Kidney (tissue), 14 donors: ENCODE measurements around the gene NLRP1. TPM values are rescaled to one million over a fixed set of nuclear protein-coding genes. Genes with fewer than 3 reads are reported as not detected.

Source experiments
- DNase-seq, 5 donors: peaks; one replicate each; pipeline ENCODE4 v3.0.0-alpha.2; 2013 to 2020
- FAIRE-seq: peaks from 2 replicates; lab custom pipeline; 2012; peaks lifted over from hg19 to GRCh38; lab: Jason Lieb, UNC
- H3K27ac ChIP-seq, 2 donors: one replicate each; pipeline ENCODE4 v1.7.0; 2013; ENCODE audit warnings: low read depth in 2 of 2, low read length in 2 of 2, inconsistent platforms in 1 of 2
- H3K27me3 ChIP-seq: one replicate; pipeline ENCODE4 v1.7.1; 2013; ENCODE audit warnings: low read length, inconsistent platforms; ENCODE audit not compliant: control insufficient read depth, insufficient read depth
- H3K36me3 ChIP-seq, 3 donors: one replicate each; pipeline versions ENCODE4 v1.7.0 to v1.7.1; 2013; ENCODE audit warnings: low read length in 3 of 3, control low read depth in 1 of 3, inconsistent platforms in 1 of 3; ENCODE audit not compliant: insufficient read depth in 3 of 3, control insufficient read depth in 2 of 3
- H3K4me1 ChIP-seq, 3 donors: one replicate each; pipeline versions ENCODE4 v1.7.0 to v1.7.1; 2013; ENCODE audit warnings: low read length in 3 of 3, inconsistent platforms in 1 of 3, low read depth in 1 of 3; ENCODE audit not compliant: control insufficient read depth in 2 of 3, insufficient read depth in 2 of 3
- H3K4me3 ChIP-seq, 3 donors: one replicate each; pipeline versions ENCODE4 v1.7.0 to v1.8.1; 2013; ENCODE audit warnings: low read length in 3 of 3, control low read depth in 1 of 3, inconsistent platforms in 1 of 3
- H3K9ac ChIP-seq, 3 donors: one replicate each; pipeline versions ENCODE4 v1.7.0 to v1.7.1; 2013; ENCODE audit warnings: low read length in 3 of 3, control low read depth in 1 of 3, inconsistent platforms in 1 of 3
- H3K9me3 ChIP-seq, 3 donors: one replicate each; pipeline versions ENCODE4 v1.7.0 to v1.7.1; 2013; ENCODE audit warnings: low read length in 3 of 3, control low read depth in 1 of 3, inconsistent platforms in 1 of 3; ENCODE audit not compliant: control insufficient read depth in 2 of 3, insufficient read depth in 1 of 3
- intact Hi-C: fragments of 100-400 bp; cut with DNase I; formaldehyde crosslinking; loops from one replicate; pipeline ENCODE4 v1.11.1; 2022
- polyA plus RNA-seq: library from polyadenylated mRNA; stranded (reverse); fragments of 350-450 nt; fragmentation: Illumina TruSeq; extraction: RNeasy Lipid Tissue Mini Kit (QIAGEN cat#74804); gene quantifications from one replicate; pipeline ENCODE4 v1.2.3, GENCODE V29; 2014; ENCODE audit warnings: low read depth, low replicate concordance; ENCODE audit not compliant: insufficient read depth
- total RNA-seq: library from RNA; stranded (reverse); fragmentation: NEBNext Ultra II Directional; extraction: Animal tissue kit (Norgen Biotek cat#: 25700); gene quantifications from one replicate; pipeline ENCODE4 v1.2.1, GENCODE V29; 2021
- TF ChIP-seq, protein P1 (sequence below): IDR thresholded peaks from 3 replicates; pipeline ENCODE4 v1.5.1; 2012; ENCODE audit warnings: mild to moderate bottlenecking, moderate library complexity, borderline replicate concordance; ENCODE audit not compliant: insufficient read depth; ENCODE audit errors: extremely low read depth
- donor health status: control.
- donor health status: control.
- donor health status: control.
- donor health status: control.
- donor health status: control.
- donor health status: DM: yes; HTN: yes; CAD: no.
- donor health status: Normal renal cell carcinoma (clear cell type).

Gene NLRP1
- total and polyA plus RNA-seq, 2 donors from 2014 or later, result 11.4 to 19.6 TPM

DNA sequence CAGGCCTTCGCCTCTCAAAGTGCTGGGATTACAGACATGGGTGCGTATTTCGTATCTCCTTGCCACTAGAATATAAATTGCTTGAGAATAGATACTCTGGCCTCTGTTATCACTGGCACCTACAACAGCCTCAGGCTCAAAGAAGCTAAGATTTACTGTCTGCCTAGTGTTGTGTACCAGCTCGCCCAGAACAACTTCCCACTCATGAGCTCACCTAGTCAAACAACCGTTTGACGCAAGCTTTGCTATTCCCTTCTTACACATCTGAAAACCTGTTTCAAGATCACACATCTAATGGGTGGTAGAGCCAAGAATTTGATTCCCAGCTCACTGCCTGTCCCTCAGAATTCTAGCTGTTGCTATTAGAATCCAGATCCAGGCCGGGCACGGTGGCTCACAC, 73.5 kb downstream of the NLRP1 start:
- Histone ChIP-seq H3K4me3 (no peak overlapping the region), H3K9me3 (no peaks in the 10 kb centered on the region), H3K27ac (no peak overlapping the region), H3K27me3 (no peaks in the 10 kb centered on the region), H3K9ac (no peak overlapping the region), H3K4me1 (no peaks in the 10 kb centered on the region), H3K36me3 (no peaks in the 10 kb centered on the region)
- FAIRE-seq (no peak), DNase-seq (no peak)
- intact Hi-C loops, result no loop called here
- TF ChIP-seq, protein P1, sequence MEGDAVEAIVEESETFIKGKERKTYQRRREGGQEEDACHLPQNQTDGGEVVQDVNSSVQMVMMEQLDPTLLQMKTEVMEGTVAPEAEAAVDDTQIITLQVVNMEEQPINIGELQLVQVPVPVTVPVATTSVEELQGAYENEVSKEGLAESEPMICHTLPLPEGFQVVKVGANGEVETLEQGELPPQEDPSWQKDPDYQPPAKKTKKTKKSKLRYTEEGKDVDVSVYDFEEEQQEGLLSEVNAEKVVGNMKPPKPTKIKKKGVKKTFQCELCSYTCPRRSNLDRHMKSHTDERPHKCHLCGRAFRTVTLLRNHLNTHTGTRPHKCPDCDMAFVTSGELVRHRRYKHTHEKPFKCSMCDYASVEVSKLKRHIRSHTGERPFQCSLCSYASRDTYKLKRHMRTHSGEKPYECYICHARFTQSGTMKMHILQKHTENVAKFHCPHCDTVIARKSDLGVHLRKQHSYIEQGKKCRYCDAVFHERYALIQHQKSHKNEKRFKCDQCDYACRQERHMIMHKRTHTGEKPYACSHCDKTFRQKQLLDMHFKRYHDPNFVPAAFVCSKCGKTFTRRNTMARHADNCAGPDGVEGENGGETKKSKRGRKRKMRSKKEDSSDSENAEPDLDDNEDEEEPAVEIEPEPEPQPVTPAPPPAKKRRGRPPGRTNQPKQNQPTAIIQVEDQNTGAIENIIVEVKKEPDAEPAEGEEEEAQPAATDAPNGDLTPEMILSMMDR, result no peak

DNA sequence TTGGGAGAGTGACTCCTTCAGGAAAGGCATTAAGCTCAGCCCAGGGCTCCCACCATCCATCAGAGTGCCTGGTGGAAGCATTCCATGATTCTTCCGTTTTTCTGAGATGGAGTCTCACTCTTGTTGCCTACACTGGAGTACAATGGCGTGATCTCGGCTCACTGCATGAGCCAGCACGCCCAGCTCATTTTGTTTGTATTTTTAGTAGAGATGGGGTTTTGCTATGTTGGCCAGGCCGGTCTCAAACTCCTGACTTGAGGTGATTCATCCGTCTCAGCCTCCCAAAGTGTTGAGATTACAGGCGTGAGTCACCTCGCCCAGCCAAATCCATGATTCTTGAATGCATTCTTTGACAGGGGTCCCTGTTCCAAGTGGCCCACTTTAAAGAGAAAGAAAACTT, 74.8 kb downstream of the NLRP1 start:
- no peak overlapping the region for H3K27ac ChIP-seq
- H3K9me3 ChIP-seq, result no peaks in the 10 kb centered on the region
- H3K36me3 ChIP-seq, result no peaks in the 10 kb centered on the region
- no peak for DNase-seq
- TF ChIP-seq, protein P1, result no peak
- H3K4me1 ChIP-seq, result no peaks in the 10 kb centered on the region
- no peaks in the 10 kb centered on the region for H3K27me3 ChIP-seq
- no peak overlapping the region for H3K9ac ChIP-seq
- H3K4me3 ChIP-seq, result no peak overlapping the region
- no peak for FAIRE-seq
- intact Hi-C loops, result no loop called here

DNA sequence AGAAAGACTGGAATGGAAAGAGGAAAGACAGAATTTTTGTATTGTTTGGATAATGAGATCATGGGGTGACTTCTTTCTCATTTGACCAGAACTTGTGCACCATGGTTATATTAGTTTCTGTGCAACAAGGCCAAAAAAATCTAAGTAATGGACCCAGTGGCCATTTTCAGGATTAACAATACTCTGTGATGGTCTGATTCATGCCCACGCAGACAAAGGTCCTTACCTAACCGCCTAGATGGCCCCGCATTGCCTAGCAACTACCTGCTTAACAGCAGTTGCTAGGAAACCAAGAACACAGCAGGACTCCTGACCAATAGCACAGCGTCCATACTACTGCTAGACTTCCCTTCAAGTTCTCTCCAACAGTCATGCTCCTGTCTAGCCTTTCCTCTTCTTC, 75.5 kb downstream of the NLRP1 start:
- H3K9me3 ChIP-seq, result no peaks in the 10 kb centered on the region
- DNase-seq, result peak in 4 of 5 donors; percentile 73 to 81 (median 76)
- no peak overlapping the region for H3K9ac ChIP-seq
- FAIRE-seq, result no peak
- H3K27ac ChIP-seq, result no peak overlapping the region
- no peaks in the 10 kb centered on the region for H3K4me1 ChIP-seq
- H3K27me3 ChIP-seq, result no peaks in the 10 kb centered on the region
- TF ChIP-seq, protein P1, result no peak
- H3K4me3 ChIP-seq, result no peak overlapping the region
- intact Hi-C loops, result no loop called here
- H3K36me3 ChIP-seq, result no peaks in the 10 kb centered on the region

DNA sequence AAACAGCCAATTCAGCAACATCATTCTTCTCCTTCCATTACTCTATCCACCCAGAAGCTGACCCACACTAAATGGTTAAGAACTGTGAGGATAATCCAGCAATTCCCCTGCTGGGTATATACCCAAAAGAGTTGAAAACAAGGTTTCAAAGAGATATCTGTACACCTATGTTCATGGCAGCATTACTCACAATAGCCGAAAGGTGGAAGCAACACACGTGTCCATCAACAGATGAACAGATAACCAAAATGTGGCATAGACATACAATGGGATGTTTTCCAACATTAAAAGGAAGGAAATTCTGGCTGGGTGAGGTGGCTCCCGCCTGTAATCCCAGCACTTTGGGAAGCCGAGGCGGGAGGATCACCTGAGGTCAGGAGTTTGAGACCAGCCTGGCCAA, 78.0 kb downstream of the NLRP1 start:
- Histone ChIP-seq H3K9ac (no peak overlapping the region), H3K36me3 (no peaks in the 10 kb centered on the region), H3K4me1 (peaks cover 0 to 3% (median 0%) of the 10 kb centered on the region in 3 donors), H3K27ac (no peak overlapping the region), H3K27me3 (no peaks in the 10 kb centered on the region), H3K4me3 (no peak overlapping the region), H3K9me3 (no peaks in the 10 kb centered on the region)
- TF ChIP-seq, protein P1, result no peak
- FAIRE-seq, result no peak
- DNase-seq, result no peak
- intact Hi-C loops, result no loop called here
